ENCODE results near the gene BCCIP.

The BCCIP gene

DNA sequence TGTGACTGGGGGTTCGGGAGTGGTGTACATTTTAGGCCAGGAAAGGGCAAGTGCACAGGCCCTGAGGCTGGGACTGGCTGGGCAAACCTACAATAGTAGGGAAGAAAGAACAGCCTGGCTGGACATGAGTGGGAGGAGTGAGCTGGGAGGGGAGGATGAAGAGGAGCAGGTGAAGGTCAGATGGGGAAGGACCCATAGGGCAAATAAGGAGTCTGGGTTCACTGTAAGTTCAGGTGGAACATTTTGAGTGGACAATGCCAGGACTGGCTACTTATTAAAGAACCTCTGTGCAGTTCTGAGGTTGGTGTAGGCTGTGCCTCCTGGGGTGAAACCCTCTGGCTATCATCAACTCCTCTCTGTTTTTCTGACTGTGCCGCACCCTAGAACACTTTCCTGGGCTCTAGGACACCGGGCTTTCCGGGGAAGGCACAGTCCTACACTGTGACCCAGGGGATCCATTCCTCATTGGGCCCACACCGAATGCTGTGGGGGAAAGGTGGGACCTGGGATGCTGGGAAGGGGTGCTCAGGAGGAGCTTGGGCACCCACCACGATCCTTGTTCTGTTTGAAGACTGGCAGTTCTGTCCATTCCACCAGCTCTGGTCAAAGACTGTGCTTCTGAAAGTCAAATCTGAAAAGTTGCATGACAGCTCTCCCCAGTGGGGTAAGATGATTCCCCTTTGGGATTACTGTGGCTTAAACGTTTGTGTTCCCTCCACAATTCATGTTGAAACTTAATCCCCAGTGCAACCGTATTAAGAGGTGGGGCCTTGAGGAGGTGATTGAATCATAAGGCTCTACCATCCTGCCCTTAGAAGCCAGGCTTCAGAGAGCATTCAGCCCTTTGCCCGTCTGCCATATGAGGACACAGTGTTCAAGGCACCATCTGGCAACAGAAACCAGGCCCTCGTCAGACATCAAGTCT, 43.7 kb upstream of the BCCIP start:
- TF ChIP-seq, protein P1, sequence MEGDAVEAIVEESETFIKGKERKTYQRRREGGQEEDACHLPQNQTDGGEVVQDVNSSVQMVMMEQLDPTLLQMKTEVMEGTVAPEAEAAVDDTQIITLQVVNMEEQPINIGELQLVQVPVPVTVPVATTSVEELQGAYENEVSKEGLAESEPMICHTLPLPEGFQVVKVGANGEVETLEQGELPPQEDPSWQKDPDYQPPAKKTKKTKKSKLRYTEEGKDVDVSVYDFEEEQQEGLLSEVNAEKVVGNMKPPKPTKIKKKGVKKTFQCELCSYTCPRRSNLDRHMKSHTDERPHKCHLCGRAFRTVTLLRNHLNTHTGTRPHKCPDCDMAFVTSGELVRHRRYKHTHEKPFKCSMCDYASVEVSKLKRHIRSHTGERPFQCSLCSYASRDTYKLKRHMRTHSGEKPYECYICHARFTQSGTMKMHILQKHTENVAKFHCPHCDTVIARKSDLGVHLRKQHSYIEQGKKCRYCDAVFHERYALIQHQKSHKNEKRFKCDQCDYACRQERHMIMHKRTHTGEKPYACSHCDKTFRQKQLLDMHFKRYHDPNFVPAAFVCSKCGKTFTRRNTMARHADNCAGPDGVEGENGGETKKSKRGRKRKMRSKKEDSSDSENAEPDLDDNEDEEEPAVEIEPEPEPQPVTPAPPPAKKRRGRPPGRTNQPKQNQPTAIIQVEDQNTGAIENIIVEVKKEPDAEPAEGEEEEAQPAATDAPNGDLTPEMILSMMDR (IDR thresholded peaks at IDR 0.05), result no peak

DNA sequence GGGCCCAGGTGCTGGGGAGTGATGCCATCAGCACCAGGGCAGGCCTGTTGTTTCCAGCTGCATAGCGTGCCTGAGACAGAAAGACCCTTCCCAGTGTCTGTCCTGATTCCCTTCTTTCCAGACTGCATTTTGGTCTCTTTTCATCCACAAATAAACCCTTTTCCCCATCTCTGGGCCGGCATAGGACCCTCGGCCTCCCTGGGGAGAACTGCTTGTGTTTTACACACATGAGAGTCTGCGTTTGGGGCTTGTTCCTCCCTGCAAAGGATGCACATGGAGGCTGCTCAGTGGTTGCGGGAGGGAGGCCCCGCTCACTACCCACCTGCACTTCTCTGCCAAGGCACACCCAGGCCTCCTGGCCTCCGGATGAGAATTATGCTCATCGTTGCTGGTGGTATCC, 42.0 kb upstream of the BCCIP start:
- TF ChIP-seq, protein P1 (IDR thresholded peaks at IDR 0.05), result no peak

DNA sequence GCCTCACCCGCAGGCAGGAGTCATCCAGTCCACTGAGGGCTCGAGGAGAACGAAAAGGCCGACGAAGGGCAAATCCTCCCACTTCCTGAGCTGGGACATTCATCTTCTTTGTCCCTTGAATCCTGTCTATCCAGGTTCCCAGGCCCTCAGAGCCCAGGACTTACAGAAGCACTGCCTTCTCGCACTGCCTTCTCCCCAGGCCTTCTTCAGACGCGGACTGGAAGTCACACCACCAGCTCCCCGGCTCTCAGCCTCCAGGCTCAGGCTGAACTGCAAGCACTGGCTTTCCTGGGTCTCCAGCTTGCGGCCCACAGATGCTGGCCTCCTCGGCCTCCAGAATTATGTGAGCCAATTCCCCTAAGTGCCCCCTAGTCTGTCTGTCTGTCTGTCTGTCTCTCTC, 41.3 kb upstream of the BCCIP start:
- TF ChIP-seq, protein P1 (IDR thresholded peaks at IDR 0.05), result no peak

DNA sequence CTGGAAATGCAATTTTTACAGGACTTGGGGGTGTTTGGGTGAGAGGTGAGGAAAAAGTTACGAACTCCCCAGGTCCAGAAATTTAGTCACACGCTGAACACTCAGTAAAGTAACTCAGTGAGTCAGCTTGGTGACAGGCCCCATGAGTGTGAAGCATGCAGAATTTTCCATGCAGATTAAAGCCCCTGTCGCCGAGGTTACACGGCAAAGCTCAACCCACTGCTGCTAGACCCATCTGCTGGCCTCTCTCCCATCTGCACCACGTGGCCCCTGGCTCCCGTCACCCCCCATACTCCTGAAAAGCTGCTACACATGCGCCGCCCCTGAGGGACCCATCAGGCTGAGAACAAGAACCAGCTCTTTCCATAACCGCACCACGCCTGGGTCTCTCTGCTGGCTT, 40.7 kb upstream of the BCCIP start:
- TF ChIP-seq, protein P1 (IDR thresholded peaks at IDR 0.05), result no peak

DNA sequence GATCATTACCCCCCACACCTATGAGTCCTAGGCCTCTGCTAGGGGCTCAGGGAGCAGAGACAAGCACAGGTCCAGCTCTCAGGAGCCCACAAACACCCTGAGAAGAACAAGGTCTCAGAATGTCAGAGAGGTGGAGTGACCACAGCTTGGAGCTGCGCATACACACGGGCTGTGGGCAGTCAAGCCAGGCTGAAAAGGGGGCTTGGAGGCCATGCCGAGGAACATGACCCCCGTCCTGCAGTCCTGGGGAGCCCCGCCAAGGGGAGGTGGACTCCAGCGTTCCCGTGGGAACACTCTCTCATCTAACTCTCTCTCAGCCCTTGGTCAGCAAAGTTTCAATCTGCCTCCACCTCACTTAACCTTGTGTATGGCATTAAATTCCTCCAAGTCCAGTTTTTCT, 39.9 kb upstream of the BCCIP start:
- TF ChIP-seq, protein P1 (IDR thresholded peaks at IDR 0.05), result no peak

DNA sequence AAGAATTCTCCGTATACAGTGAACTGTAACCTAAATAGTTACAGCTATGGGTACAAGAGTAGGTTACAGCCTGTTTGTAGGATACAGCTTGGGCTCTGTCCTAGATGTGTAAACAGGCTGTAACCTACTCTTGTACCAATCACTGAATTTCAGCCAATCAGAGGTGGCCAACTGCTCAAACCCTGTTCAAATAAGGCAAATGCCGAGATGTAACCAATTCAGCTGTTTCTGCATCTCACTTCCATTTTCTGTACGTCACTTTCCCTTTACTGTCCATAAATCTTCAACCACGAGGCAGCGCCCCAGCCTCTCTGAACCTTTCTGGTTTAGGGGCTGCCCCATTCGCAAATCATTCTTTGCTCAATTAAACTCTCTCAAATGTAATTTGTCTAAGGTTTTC, 39.4 kb upstream of the BCCIP start:
- TF ChIP-seq, protein P1 (IDR thresholded peaks at IDR 0.05), result no peak

DNA sequence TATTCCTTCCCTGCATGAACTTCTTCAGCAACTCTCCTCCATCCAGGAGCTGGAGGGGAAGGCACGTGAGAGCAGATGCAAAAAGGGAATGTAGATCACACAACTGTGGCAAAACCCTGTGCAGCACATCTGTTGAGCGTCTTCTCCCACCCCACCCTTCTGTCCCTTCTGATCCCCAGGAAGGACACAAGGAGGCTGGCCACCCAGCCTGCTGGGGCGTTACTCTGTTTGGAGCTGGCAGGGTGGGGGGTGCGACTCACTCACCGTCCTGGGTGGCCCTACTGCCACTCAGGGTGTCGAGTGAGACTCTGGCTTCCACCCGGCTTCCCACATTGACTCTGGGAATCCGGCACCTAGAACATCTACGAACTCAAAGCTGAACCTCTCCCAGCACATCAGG, 37.6 kb upstream of the BCCIP start:
- TF ChIP-seq, protein P1 (IDR thresholded peaks at IDR 0.05), result no peak

Measured in LNCAP (cell line).